ENCODE data around the gene MEX3C. TPM values are rescaled to one million over a fixed set of nuclear protein-coding genes. Genes with fewer than 3 reads are reported as not detected.

The MEX3C gene
- polyA plus RNA-seq, 4 donors, result 65.0 to 92.6 (median 74.6) TPM

Other genes starting within 250 kb of the MEX3C start
- 10 to 100 TPM; 13.0 to 18.6 (median 15.5) TPM for gene ELAC1, start 229.6 kb downstream of the MEX3C start, polyA plus RNA-seq (ENCODE audit: insufficient read length in 4 of 4)
- 100 to 1,000 TPM; 155 to 189 (median 170) TPM for gene SMAD4, start 167.5 kb downstream of the MEX3C start, polyA plus RNA-seq (ENCODE audit: insufficient read length in 4 of 4)